Suprapubic skin (tissue), 4 donors: ENCODE data around the gene RCL1.
A peak's percentile ranks its signal among the peaks of the same experiment; 100 is the strongest.

Experiments
- CTCF ChIP-seq, 2 donors: fragments of 200-600 bp in 1 of 2; fragments of 450-650 bp in 1 of 2; sonication (generic) in 1 of 2; IDR thresholded peaks; one replicate each; pipeline ENCODE4 v1.5.1; 2016 to 2019; ENCODE audit warnings: antibody characterized with exemption in 2 of 2, mild to moderate bottlenecking in 1 of 2, moderate library complexity in 1 of 2
- EP300 ChIP-seq: sonication (generic); formaldehyde crosslinking; IDR thresholded peaks from one replicate; pipeline ENCODE4 v1.6.1; 2017; ENCODE audit warnings: antibody characterized with exemption
- POLR2A ChIP-seq, 2 donors: fragments of 450-650 bp; IDR thresholded peaks; one replicate each; pipeline ENCODE4 v1.6.1; 2017; ENCODE audit warnings: antibody characterized with exemption in 2 of 2, mild to moderate bottlenecking in 2 of 2, moderate library complexity in 2 of 2
- POLR2AphosphoS5 ChIP-seq, 3 donors: sonication (generic); formaldehyde crosslinking; IDR thresholded peaks; one replicate each; pipeline ENCODE4 v1.6.1; 2017; ENCODE audit warnings: antibody characterized with exemption in 3 of 3

- TF ChIP-seq CTCF (IDR thresholded peaks at IDR 0.05) = no peak
- peak; percentile 6 to 67 for TF ChIP-seq POLR2A (IDR thresholded peaks at IDR 0.05)
- no peak for TF ChIP-seq EP300
- peak in 2 of 3 donors; percentile 17 to 76 for TF ChIP-seq POLR2AphosphoS5 (IDR thresholded peaks at IDR 0.05)
Observed at GRCh38 chr9:4792572-4793458, at the start of gene RCL1.
